GM12878 (cell line): ENCODE results near the gene SH3GL2.

Source experiments
- POLR2A ChIP-seq: IDR thresholded peaks from 2 replicates; pipeline ENCODE4 v1.6.1; 2011; ENCODE audit warnings: low read depth, mild to moderate bottlenecking, low read length
- TAF1 ChIP-seq: IDR thresholded peaks from 2 replicates; pipeline ENCODE4 v1.6.1; 2011; ENCODE audit warnings: mild to moderate bottlenecking, low read depth, low read length, borderline replicate concordance

DNA sequence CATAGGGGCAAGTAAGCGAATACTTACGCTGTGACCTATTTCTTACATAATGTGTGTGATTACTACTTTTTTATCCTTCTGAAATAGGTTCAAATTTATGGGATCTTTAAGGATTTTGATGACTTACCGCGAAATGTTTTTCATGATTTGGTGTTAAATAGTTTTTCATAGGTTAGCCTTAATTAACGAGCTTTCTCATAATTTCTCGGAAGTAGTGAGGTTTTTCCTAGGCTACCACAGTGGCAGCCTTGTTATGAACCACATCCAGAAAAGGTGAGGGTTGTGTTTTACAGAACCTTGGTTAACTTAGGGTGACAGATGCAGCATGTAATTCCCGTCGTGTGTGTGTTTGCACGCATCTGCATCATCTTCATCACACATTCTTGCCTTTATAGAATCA is 1.3 kb downstream of the SH3GL2 start:
- TF ChIP-seq POLR2A (no peak), TAF1 (no peak)
